HG02981 (cell line): ENCODE data around the gene SRP68.
"Not testable (repeated sequence)": the region's sequence is repeated elsewhere in the genome, so short reads cannot be mapped to it uniquely, and the experiment has no call there.

Experiments used
- ATAC-seq: cut with Tn5 transposase; IDR thresholded peaks from one replicate; pipeline ENCODE4 v1.9.1; 2021; ENCODE audit warnings: mild to moderate bottlenecking, moderate library complexity; ENCODE audit not compliant: unreplicated experiment

Gene SRP68

DNA sequence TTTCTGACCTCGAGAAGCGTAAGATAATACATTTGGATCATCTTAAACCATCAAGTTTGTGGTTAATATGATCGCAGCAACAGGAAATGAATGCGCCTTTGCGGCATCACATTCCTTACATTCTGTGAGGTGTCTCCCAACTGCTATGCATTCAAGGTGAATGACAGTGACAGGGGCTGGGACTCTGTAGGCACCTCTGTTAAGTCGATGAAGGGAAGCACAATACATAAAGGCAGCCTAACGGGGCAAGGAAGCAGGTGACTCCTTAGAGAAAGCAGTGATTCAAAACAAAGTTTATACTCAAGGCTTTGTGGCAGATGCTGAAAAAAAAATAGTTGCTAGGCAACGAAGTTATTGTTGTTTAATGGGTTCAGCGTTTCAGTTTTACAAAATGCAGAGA is 23.6 kb downstream of the SRP68 start:
- no peak for ATAC-seq

- ATAC-seq, result no peak
Measured at GRCh38 chr17:76048025-76048605, 24.2 kb downstream of the SRP68 start.

GRCh38 chr17:76046064-76046463 is 26.3 kb downstream of the SRP68 start:
- ATAC-seq, result no peak

DNA sequence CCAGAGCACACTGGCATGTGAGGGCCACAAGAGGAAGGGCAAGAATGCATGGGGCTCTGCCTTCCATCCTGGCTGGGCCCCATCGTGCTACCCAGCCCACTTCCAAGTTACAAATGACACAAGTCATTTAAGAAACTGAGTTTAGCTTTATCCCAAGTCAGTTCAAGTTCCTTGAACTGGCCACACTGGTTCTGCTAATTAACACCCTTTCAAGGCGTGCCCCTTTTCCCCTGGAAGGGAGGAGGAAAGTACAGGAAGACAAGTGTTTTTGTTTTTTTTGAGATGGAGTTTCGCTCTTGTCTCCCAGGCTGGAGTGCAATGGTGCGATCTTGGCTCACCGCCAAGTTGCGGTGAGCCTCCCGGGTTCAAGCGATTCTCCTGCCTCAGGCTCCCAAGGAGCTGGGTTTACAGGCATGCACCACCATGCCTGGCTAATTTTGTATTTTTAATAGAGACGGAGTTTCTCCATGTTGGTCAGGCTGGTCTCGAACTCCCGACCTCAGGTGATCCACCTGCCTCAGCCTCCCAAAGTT is 27.8 kb downstream of the SRP68 start:
- ATAC-seq, result not testable (repeated sequence)

- ATAC-seq, result not testable (repeated sequence)
Measured at GRCh38 chr17:76042868-76043267, 29.4 kb downstream of the SRP68 start.

- ATAC-seq, result no peak
Measured at GRCh38 chr17:76040376-76040775, 31.9 kb downstream of the SRP68 start.

GRCh38 chr17:76039121-76039520 is 33.2 kb downstream of the SRP68 start:
- ATAC-seq, result no peak

GRCh38 chr17:76038050-76038449 is 34.3 kb downstream of the SRP68 start:
- no peak for ATAC-seq

- ATAC-seq, result no peak
Measured at GRCh38 chr17:76036497-76037261, 35.6 kb downstream of the SRP68 start.

- ATAC-seq, result no peak
Measured at GRCh38 chr17:76034428-76035350, 37.6 kb downstream of the SRP68 start.

DNA sequence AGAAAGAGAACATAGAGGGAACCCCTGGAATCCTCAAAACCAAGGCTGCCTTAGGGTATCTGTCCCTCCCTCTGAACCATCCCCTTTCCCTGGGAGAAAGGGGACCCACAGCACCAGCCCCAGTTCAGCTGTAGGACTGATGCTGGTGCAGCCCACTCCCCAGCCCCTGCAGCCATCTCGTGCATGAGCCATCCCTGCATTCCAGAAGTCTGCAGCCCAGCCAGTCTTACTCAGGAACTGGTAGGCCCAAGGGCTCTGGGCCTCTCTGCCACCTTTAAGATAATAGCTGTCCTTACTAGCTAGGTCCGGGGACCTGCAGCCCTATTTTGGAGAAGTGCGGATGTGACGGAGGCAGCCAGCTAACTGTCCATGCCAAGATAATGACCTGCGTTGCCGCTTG is 39.2 kb downstream of the SRP68 start:
- no peak for ATAC-seq

GRCh38 chr17:76032780-76033108 is 39.6 kb downstream of the SRP68 start:
- ATAC-seq, result no peak

- no peak for ATAC-seq
Measured at GRCh38 chr17:76032073-76032779, 40.1 kb downstream of the SRP68 start.

DNA sequence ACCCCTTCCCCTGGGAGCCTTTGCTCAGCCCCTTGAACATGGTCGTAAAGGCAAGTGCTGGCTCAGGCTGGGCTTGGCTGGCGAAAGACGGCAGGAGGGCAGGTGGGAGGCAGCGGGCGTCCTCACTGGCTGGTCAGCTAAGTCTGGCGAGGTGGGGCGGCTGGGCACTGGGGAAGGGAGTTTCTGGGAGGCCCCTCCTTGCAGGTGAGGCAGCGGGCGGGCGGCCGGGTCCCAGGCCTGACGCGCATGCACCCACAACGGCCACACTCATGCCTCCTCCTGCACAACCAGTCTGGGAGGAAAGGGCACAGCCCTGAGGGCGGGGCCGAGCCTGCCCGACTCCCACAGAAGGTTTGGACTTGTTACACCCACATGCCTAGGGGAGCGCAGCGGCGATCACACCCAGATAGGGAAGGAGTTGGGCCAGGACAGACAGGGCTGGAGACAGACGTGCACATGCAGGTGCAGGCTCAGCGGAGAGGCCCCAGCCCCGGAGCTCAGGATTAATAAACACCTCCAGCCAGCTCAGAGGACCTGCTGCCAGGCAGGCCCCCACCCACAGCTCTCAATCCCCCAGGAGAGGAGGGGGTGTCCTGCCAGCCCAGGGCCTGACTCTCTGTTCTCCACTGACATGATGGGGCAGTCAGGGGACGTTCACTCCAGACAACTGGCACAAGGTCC is 45.0 kb downstream of the SRP68 start, which contains the start of gene EVPL:
TSS of gene EVPL (minus strand) at position 148 of the 681 bp plus-strand sequence. CDS start at position 40, 108 bp downstream.
- ATAC-seq, result no peak

DNA sequence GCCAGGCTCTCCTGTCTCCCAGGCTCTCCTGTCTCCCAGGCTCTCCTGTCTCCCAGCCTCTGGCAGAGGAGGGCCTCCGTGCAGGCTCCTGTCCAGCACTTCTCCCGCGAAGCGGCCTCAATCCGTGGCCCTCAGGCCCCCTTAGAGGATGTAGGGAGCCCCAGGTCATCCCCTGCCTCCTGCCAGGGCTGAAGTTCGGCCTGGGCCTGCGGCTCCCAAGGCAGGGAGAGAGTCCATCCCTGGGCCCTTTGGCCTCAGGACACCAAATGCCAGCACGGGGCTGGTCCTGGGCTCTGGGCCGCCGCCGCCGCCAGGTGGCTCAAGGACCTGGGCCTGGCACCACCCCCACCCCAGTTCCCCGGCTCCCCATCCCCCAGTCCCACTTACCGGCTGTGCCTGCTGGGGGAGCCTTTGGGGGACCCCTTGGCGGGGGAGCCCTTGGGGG is 45.6 kb downstream of the SRP68 start:
- no peak for ATAC-seq

DNA sequence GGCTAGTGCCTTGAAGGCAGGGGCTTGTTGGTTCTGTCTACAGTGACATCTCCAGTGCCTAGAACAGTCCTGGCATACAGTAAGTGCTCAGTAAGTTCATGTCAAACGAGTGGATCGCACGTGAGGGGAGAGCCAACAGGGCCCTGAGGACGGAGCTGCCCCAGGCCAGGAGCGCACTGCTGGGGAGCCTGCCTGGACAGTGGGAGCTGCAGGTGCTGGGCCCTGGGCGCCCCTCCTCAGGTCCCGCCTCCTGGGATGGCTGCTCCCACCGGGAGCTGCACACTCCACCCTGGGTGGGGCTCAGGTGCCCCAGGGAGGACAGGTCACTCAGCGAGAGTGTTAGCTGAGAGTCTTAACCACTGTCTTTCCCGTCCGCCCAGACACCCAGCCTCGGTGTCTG is 47.0 kb downstream of the SRP68 start:
- ATAC-seq, result no peak

- no peak for ATAC-seq
Measured at GRCh38 chr17:76024353-76024752, 48.0 kb downstream of the SRP68 start.

DNA sequence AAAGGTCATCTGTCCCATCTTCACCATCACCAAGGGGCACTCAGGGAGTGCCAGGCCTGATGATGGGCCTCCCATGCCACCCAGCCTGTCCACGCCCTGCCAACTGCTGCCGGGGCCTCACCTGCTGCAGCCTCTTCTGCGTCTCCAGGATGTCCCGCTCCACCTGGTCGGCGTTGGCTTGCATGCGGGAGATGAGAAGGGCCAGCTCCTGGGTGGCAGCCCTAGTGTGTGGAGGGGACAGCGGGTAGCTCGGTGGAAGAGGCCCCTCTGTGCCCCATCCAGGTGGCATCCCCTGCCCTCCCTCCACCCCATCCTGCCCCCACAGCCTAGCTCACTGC is 48.4 kb downstream of the SRP68 start:
- no peak for ATAC-seq

- no peak for ATAC-seq
Measured at GRCh38 chr17:76022973-76023899, 49.1 kb downstream of the SRP68 start.
